ENCODE results near the gene RADIL.

DNA sequence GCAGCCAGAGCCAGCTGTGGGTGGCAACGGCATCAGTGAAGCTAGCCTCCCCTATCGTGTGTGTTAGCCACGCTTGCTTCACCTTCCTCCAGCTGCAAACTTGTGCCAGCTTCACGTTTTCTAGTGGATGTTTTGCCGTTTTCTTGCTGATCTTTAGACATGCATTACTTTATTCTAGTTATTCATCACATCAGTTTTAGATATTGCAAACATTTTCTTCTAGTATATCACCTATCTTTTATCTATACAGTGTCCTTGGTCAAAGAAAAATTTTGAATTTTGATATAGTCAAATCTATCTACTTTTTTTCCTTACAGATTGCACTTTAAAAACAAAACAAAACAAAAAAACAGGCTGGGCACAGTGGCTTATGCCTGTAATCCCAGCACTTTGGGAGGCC lies 15.0 kb downstream of the RADIL start:
- TF ChIP-seq, protein P1, sequence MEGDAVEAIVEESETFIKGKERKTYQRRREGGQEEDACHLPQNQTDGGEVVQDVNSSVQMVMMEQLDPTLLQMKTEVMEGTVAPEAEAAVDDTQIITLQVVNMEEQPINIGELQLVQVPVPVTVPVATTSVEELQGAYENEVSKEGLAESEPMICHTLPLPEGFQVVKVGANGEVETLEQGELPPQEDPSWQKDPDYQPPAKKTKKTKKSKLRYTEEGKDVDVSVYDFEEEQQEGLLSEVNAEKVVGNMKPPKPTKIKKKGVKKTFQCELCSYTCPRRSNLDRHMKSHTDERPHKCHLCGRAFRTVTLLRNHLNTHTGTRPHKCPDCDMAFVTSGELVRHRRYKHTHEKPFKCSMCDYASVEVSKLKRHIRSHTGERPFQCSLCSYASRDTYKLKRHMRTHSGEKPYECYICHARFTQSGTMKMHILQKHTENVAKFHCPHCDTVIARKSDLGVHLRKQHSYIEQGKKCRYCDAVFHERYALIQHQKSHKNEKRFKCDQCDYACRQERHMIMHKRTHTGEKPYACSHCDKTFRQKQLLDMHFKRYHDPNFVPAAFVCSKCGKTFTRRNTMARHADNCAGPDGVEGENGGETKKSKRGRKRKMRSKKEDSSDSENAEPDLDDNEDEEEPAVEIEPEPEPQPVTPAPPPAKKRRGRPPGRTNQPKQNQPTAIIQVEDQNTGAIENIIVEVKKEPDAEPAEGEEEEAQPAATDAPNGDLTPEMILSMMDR (IDR thresholded peaks at IDR 0.05), result no peak
- no peak for TF ChIP-seq POLR2A (IDR thresholded peaks at IDR 0.05)
